Common myeloid progenitor, CD34-positive (primary cell): Measurements from ENCODE around the gene BHMT.

ENCODE experiments used
- CTCF ChIA-PET: fragments of 350-600 bp; sonication (Branson Sonifier 250); formaldehyde crosslinking; loops from one replicate; lab custom pipeline; 2021; ENCODE audit warnings: antibody characterized with exemption; lab: Charles Lee
- POLR2A ChIA-PET: fragments of 350-600 bp; sonication (Branson Sonifier 250); formaldehyde crosslinking; loops from one replicate; lab custom pipeline; 2021; ENCODE audit warnings: antibody characterized with exemption; lab: Charles Lee
- DNase-seq, 3 donors: peaks; one replicate each; pipeline versions ENCODE4 v3.0.0 to v3.0.0-alpha.2; 2013
- H3K27ac ChIP-seq, 2 experiments: 1 replicate in 1 of 2; 2 replicates in 1 of 2; pipeline ENCODE4 v1.7.0; 2013; ENCODE audit warnings: inconsistent platforms in 2 of 2, low read length in 2 of 2, mild to moderate bottlenecking in 2 of 2, low read depth in 1 of 2, moderate library complexity in 1 of 2; ENCODE audit not compliant: severe bottlenecking in 2 of 2, insufficient read depth in 1 of 2, poor library complexity in 1 of 2
- H3K27me3 ChIP-seq, 5 experiments: replicated peaks in 2 of 5; 1 replicate in 3 of 5; 2 replicates in 2 of 5; pipeline versions ENCODE4 v1.6.1 to v1.7.0; 2013; ENCODE audit warnings: low read length in 4 of 5, mild to moderate bottlenecking in 2 of 5, moderate library complexity in 2 of 5, inconsistent platforms in 1 of 5; ENCODE audit not compliant: insufficient read depth in 5 of 5, control insufficient read depth in 4 of 5
- H3K36me3 ChIP-seq, 4 experiments: 1 replicate in 2 of 4; 2 replicates in 2 of 4; pipeline versions ENCODE4 v1.6.1 to v1.7.0; 2013; ENCODE audit warnings: low read length in 3 of 4, control low read depth in 1 of 4, mild to moderate bottlenecking in 1 of 4; ENCODE audit not compliant: control insufficient read depth in 4 of 4, insufficient read depth in 4 of 4
- H3K4me1 ChIP-seq, 4 experiments: 1 replicate in 3 of 4; 2 replicates in 1 of 4; pipeline versions ENCODE4 v1.6.1 to v1.7.1; 2013; ENCODE audit warnings: low read length in 3 of 4, mild to moderate bottlenecking in 3 of 4, control low read depth in 1 of 4, inconsistent platforms in 1 of 4, moderate library complexity in 1 of 4; ENCODE audit not compliant: control insufficient read depth in 4 of 4, insufficient read depth in 4 of 4; ENCODE audit errors: control extremely low read depth in 1 of 4
- H3K4me3 ChIP-seq, 7 experiments: 1 replicate in 4 of 7; 2 replicates in 3 of 7; pipeline versions ENCODE4 v1.5.1 to v1.7.0; 2013; ENCODE audit warnings: mild to moderate bottlenecking in 7 of 7, low read length in 6 of 7, moderate library complexity in 6 of 7, inconsistent platforms in 2 of 7, low read depth in 2 of 7, control low read depth in 1 of 7; ENCODE audit not compliant: insufficient read depth in 4 of 7, control insufficient read depth in 1 of 7; ENCODE audit errors: extremely low read depth in 1 of 7
- H3K9me3 ChIP-seq, 5 experiments: 1 replicate in 4 of 5; 2 replicates in 1 of 5; pipeline versions ENCODE4 v1.6.1 to v1.7.1; 2013; ENCODE audit warnings: low read length in 4 of 5, mild to moderate bottlenecking in 2 of 5, inconsistent platforms in 1 of 5, low read depth in 1 of 5, moderate library complexity in 1 of 5; ENCODE audit not compliant: control insufficient read depth in 4 of 5, insufficient read depth in 2 of 5; ENCODE audit errors: control extremely low read depth in 1 of 5
- WGBS: methylation state at CpG from one replicate; pipeline ENCODE4 v1.1.5; 2013; ENCODE audit not compliant: insufficient coverage; 5-methylcytosine and 5-hydroxymethylcytosine counted together

Gene BHMT

DNA sequence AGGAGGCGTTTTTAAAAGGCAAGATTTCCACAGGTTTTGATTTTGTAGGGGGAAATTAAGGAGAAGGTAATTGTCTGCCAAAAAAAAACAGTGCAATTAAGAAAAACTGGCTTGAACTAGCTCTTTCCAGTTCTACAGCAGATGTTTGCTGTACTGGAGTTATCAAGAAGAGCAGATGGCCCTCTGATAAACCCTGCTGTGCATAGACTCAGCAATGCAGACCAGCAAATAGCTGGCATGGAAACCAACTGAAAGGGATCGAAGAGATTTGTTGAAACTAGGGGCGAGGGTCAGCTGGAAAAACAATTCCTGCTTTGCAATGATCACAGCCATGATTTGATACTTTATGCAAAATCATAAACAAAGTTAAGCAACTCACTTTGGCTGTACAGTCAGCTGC is 17.8 kb upstream of the BHMT start:
- no peaks in the 10 kb centered on the region for H3K9me3 ChIP-seq
- H3K4me3 ChIP-seq = no peak overlapping the region
- ChIA-PET POLR2A (no interaction called here), CTCF (no interaction called here)
- no peaks in the 10 kb centered on the region for H3K4me1 ChIP-seq
- no peak overlapping the region for H3K27ac ChIP-seq
- no peaks in the 10 kb centered on the region for H3K27me3 ChIP-seq
- 100% methylated on average over 3 of the region's 3 CpGs for WGBS
- DNase-seq = no peak
- no peaks in the 10 kb centered on the region for H3K36me3 ChIP-seq

GRCh38 chr5:79105868-79106267 is 5.7 kb upstream of the BHMT start:
- WGBS = no CpG with 5 or more reads among the region's 2 CpGs
- H3K9me3 ChIP-seq = no peaks in the 10 kb centered on the region
- H3K4me1 ChIP-seq = peaks cover 5 to 25% (median 21%) of the 10 kb centered on the region in 4 experiments
- no peak overlapping the region for H3K4me3 ChIP-seq
- H3K36me3 ChIP-seq = no peaks in the 10 kb centered on the region
- H3K27me3 ChIP-seq = peaks cover 0 to 10% (median under 1%) of the 10 kb centered on the region in 5 experiments
- peak in 1 of 3 donors; percentile 30 for DNase-seq
- H3K27ac ChIP-seq = no peak overlapping the region
- POLR2A ChIA-PET = no interaction called here
- CTCF ChIA-PET = interaction anchor here (1.1 to 2.9 kb wide), 7 partner anchors 13 to 86 kb away, joined by 3 to 15 read pairs (median 4); no protein-coding TSS in a partner anchor

DNA sequence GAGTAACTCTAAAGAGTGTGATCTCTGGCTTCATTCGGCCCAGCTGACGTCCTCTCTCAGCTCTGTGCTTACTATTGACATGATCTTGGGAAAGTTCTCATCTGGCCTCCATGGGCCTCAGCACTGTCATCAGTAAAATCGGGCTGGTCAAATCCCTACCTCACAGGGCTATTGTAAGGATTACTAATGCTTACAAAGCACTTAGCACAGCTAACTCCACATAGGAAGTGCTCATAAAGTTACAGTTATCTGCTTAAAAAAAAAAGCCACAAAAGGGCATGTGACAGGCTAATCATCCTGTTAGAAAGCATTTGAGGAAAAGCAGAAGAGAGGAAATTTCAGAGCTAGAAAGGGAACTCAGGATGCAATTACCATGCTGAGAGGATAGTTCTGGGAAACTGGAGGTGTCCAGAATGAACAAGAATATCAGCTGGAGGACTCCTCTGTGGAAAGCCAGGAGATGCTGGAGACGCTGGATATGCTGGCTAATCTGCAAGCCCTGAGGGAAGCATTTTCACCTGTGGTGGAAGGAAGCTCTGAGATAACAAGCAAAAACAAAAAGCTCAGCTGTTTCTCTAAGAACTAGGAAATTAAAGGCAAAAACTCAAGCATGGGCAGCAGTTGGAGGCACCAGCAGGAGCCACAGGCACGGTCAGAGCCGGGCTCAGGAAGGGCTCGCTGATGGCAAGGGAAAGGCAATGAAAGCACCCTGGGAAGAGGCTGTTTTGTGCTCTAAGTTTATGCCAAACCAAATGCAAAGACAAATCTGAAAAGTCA is 4.4 kb upstream of the BHMT start:
- H3K27ac ChIP-seq = no peak overlapping the region
- peaks cover 5 to 32% (median 26%) of the 10 kb centered on the region in 4 experiments for H3K4me1 ChIP-seq
- ChIA-PET POLR2A (no interaction called here), CTCF (interaction anchor here (0.6 to 2.9 kb wide), 9 partner anchors 12 to 877 kb away, joined by 3 to 15 read pairs (median 6); no protein-coding TSS in a partner anchor)
- H3K4me3 ChIP-seq = peak overlapping the region in 3 of 7 experiments; percentile 6 to 29 (median 9)
- H3K27me3 ChIP-seq = peaks cover 6 to 23% (median 10%) of the 10 kb centered on the region in 5 experiments
- H3K9me3 ChIP-seq = no peaks in the 10 kb centered on the region
- WGBS = 30% methylated on average over 7 of the region's 7 CpGs
- H3K36me3 ChIP-seq = no peaks in the 10 kb centered on the region
- peak; percentile 39 to 78 (median 64) for DNase-seq

DNA sequence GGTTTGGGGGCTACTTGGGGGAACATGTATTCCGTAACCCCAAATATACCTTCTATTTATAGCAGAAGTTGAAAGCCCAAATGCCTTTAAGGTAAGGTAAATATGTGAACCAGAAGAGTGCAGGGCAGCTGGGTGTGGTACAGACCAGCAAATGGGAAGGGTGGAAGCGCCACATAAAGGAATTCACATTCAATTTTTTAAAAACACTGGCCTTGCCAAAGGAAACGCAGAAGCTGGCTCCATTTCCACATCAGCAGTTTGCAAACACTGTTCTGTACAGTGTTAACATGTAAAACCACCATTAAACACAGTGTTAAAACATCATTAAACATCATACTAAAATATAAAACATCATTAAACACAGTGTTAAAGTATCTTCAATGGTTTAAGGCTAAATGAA is 3.5 kb upstream of the BHMT start:
- no peak for DNase-seq
- ChIA-PET CTCF (interaction anchor here (1.8 to 2.9 kb wide), 4 partner anchors 13 to 88 kb away, joined by 6 to 10 read pairs (median 8); no protein-coding TSS in a partner anchor), POLR2A (no interaction called here)
- peaks cover 13 to 32% (median 19%) of the 10 kb centered on the region in 5 experiments for H3K27me3 ChIP-seq
- no peaks in the 10 kb centered on the region for H3K36me3 ChIP-seq
- peaks cover 5 to 28% (median 24%) of the 10 kb centered on the region in 4 experiments for H3K4me1 ChIP-seq
- no CpG with 5 or more reads among the region's 3 CpGs for WGBS
- no peak overlapping the region for H3K27ac ChIP-seq
- H3K4me3 ChIP-seq = no peak overlapping the region
- H3K9me3 ChIP-seq = no peaks in the 10 kb centered on the region

DNA sequence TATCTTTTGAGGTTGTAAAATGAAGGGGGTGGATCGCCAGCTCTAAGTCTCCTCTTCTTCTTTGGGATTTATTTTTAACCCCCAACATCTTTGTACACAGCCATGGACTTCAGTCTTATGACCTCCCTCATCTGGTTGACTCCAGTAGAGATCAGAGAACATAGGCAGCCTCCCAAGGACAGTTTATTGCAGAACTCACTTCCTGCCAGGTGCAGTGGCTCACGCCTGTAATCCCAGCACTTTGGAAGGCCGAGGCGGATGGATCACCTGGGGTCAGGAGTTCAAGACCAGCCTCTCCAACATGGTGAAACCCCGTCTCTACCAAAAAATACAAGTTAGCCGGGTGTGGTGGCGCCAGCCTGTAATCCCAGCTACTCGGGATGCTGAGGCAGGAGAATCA is 2.8 kb upstream of the BHMT start:
- H3K36me3 ChIP-seq = no peaks in the 10 kb centered on the region
- H3K4me3 ChIP-seq = no peak overlapping the region
- H3K9me3 ChIP-seq = no peaks in the 10 kb centered on the region
- H3K27me3 ChIP-seq = peaks cover 13 to 38% (median 19%) of the 10 kb centered on the region in 5 experiments
- H3K27ac ChIP-seq = no peak overlapping the region
- no peak for DNase-seq
- ChIA-PET CTCF (interaction anchor here (1.1 to 1.9 kb wide), 3 partner anchors 23 to 85 kb away, joined by 3 to 6 read pairs (median 4); no protein-coding TSS in a partner anchor), POLR2A (interaction anchor here (0.6 kb wide), 1 partner anchor 558 kb away, joined by 3 read pairs; no protein-coding TSS in a partner anchor)
- WGBS = 88% methylated on average over 6 of the region's 8 CpGs
- H3K4me1 ChIP-seq = peaks cover 5 to 27% (median 24%) of the 10 kb centered on the region in 4 experiments

DNA sequence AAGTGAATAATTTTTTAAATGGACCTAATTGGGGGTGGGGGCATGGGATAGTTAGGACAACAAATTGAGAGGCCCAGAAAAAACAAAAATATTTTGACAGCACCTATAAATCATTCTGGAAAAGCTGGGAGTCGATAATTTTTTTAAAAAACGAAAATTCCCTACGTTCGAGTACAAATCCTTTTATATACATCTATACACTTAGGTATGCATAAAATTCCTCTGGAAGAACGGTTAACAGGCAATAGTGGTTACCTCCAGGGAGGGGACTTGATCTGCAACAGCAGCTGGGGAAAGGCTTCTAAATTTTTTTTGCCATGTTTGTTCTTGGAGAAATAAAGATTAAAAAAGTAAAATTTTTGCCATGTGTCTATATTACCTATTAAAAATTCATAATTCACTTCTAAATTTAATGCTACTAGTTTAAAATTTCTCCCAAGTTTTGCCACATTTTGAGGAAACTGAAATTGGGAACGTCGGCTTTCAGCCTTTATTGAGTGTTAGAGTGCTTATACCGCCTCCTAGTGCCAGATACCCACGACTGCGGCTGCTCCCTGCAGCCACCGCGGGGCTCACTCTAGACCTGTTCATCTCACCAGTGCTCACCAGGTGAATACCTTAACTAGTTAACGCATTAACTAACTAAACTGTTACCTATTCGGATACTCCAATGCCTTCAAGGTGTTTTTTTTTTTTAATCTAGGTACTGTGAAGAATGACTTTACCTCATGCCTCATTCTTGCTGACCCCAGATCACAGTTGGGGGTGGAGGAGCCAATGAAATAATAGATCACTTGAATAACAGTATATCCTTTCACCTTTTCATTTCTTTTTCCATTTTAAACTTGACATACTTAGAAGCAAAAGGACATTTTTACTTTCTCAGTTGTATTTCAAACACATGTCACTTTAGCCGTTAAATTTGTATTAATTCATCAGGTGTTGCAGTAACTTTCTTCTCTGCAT is 1.8 kb upstream of the BHMT start:
- ChIA-PET CTCF (interaction anchor here (1.1 to 1.5 kb wide), 2 partner anchors 22 to 86 kb away, joined by 3 to 4 read pairs; no protein-coding TSS in a partner anchor), POLR2A (interaction anchor here (0.6 kb wide), 1 partner anchor 557 kb away, joined by 3 read pairs; no protein-coding TSS in a partner anchor)
- peak; percentile 29 to 38 (median 33) for DNase-seq
- Histone ChIP-seq H3K4me1 (peaks cover 5 to 27% (median 24%) of the 10 kb centered on the region in 4 experiments), H3K9me3 (no peaks in the 10 kb centered on the region), H3K36me3 (no peaks in the 10 kb centered on the region), H3K27me3 (peaks cover 14 to 44% (median 20%) of the 10 kb centered on the region in 5 experiments), H3K4me3 (no peak overlapping the region), H3K27ac (no peak overlapping the region)
- 44% methylated on average over 9 of the region's 15 CpGs for WGBS
